IPS-18c (cell line): Measurements from ENCODE around the gene MCRIP1.

ENCODE experiments used
- H3K4me3 ChIP-seq: 2 replicates; pipeline ENCODE4 v1.7.0; 2013; ENCODE audit warnings: low read depth, mild to moderate bottlenecking, low read length, moderate library complexity; ENCODE audit not compliant: insufficient read depth
- H3K9me3 ChIP-seq: one replicate; pipeline ENCODE4 v1.6.1; 2013; ENCODE audit warnings: mild to moderate bottlenecking, low read length, moderate library complexity; ENCODE audit not compliant: control insufficient read depth, insufficient read depth

Gene MCRIP1

DNA sequence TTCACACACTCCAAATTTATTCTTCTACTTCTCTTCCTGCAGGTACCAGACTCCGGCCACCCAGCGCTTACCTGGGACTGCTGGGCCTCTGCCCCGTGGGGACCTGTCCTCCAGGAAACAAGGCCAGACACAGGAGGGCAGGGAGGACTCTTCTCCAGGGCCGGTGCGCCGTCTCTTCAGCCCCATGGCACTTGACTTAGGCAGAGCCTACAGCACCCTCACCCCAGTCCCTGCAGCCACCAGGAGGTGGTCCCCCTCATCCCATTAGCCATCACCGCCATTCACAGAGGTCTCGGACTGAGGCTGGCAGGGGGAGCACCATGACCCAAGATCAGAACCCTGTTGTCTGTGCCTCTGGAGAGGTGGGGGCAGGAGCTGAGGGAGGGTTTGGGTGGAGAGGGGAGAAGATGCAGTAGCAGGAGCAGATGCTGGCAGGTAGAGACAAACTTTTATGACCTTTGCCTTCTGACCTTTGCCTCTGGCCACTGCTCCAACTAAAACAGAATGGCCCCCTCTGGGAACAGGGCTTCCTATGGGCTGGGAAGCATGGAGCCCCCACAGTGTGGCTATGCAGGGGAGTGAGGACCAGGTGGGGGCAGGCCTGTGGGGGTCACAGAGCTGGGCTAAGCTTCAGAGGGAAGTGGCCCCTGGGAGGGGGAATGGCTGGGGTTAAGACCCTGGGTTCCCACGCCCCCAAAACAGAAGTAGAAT is 30.9 kb downstream of the MCRIP1 start:
- H3K4me3 ChIP-seq = no peak overlapping the region
- H3K9me3 ChIP-seq = no peaks in the 10 kb centered on the region

DNA sequence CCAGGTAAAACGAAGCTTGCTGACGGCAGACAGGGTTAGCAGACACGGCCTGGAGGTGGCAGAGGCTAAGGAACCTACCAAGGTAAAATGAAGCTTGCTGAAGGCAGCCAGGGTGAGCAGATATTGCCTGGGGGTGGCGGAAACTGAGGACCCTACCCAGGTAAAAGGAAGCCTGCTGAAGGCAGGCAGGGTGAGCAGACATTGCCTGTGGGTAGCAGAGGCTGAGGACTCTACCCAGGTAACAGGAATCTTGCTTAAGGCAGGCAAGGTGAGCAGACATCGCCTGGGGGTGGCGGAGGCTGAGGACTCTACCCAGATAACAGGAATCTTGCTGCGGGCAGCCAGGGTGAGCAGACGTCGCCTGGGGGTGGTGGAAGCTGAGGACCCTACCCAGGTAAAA is 31.8 kb downstream of the MCRIP1 start:
- no peak overlapping the region for H3K4me3 ChIP-seq
- no peaks in the 10 kb centered on the region for H3K9me3 ChIP-seq

DNA sequence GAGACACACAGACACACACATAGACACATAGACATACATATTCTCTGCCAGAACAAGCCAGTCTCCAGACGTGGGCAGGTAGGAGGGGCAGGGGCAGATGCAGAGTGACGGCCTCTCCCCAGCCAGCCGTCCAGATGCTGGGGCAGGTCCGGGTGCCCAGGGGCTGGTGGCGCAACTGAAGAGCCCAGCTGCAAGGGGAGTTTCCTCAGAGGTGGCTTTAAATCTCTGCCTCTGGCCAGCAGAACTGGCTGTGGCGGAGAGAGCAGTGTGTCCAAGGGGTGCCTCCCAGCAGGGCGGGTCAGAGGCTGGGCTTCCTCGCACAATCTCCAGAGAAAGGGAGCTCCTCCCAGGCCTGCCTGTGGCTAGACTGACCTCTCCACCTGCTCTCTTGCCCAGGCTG is 38.6 kb downstream of the MCRIP1 start:
- no peak overlapping the region for H3K4me3 ChIP-seq
- H3K9me3 ChIP-seq = no peaks in the 10 kb centered on the region

DNA sequence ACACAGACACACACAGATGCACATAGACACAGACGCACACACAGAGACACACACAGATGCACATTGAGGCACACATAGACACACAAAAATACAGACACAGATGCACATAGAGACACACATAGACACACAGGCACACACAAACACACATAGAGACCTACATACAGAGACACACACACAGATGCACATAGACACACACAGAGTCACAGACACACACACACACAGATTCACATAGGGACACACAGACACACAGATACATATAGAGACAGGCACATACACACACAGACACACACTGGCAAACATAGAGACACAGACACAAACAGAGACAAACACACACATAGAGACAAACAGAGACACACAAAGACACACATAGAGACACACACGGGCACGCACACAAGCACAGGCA is 39.0 kb downstream of the MCRIP1 start:
- Histone ChIP-seq H3K4me3 (no peak overlapping the region), H3K9me3 (no peaks in the 10 kb centered on the region)

DNA sequence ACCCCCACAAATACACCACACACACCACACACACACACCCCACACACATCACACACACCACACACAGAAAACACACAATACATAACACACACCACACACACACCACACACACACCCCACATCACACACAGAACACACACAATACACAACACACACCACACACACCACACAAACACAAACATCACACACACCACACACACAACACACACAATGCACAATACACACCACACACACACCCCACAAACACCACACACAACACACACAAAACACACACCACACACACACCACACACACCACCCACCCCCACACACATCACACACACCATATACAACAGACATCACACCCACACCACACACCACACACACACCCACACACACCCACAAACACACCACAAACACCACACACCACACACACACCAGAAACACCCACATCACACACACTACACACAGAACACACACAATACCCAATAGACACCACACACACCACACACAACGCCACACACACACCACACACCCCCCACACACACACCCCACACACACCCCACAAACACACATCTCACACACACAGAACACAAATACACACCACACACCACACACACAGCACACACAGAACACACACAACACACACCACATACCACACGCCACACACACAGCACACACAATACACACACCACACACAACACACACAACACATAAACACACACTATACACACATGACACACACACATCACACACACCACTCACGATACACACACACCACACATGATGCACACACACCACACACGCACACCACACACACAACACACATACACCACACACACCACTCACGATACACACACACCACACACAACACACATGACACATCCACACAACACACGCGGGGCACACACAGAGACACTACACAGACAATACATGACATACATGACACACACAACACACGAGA is 40.1 kb downstream of the MCRIP1 start:
- Histone ChIP-seq H3K4me3 (no peak overlapping the region), H3K9me3 (no peaks in the 10 kb centered on the region)
